Aorta (tissue), 5 donors: Measurements from ENCODE around the gene AKR7A2. TPM values are rescaled to one million over a fixed set of nuclear protein-coding genes. Genes with fewer than 3 reads are reported as not detected.
"Not testable (repeated sequence)": the region's sequence is repeated elsewhere in the genome, so short reads cannot be mapped to it uniquely, and the experiment has no call there.

ENCODE experiments used
- ATAC-seq: fragments of 200-7000 bp; cut with Tn5 transposase; one replicate; pipeline ENCODE4 v1.9.1; 2022; ENCODE audit warnings: moderate library complexity; ENCODE audit not compliant: low FRiP score
- DNase-seq, 2 donors: peaks; one replicate each; pipeline ENCODE4 v3.0.0-alpha.2; 2020
- H3K27ac ChIP-seq, 2 donors: one replicate each; pipeline ENCODE4 v1.5.1; 2013; ENCODE audit warnings: low read length in 2 of 2, mild to moderate bottlenecking in 2 of 2, moderate library complexity in 2 of 2, control low read depth in 1 of 2, inconsistent platforms in 1 of 2, low read depth in 1 of 2
- H3K27me3 ChIP-seq, 2 donors: one replicate each; pipeline ENCODE4 v1.6.1; 2013; ENCODE audit warnings: control low read depth in 1 of 2, low read length in 1 of 2, mild to moderate bottlenecking in 1 of 2, moderate library complexity in 1 of 2; ENCODE audit not compliant: insufficient read depth in 2 of 2, control insufficient read depth in 1 of 2
- H3K36me3 ChIP-seq, 2 donors: one replicate each; pipeline ENCODE4 v1.6.1; 2013; ENCODE audit warnings: control low read depth in 1 of 2, low read length in 1 of 2, mild to moderate bottlenecking in 1 of 2; ENCODE audit not compliant: insufficient read depth in 2 of 2, control insufficient read depth in 1 of 2
- H3K4me1 ChIP-seq, 2 donors: one replicate each; pipeline ENCODE4 v1.6.1; 2013; ENCODE audit warnings: low read length in 2 of 2, control low read depth in 1 of 2, mild to moderate bottlenecking in 1 of 2, moderate library complexity in 1 of 2; ENCODE audit not compliant: insufficient read depth in 2 of 2, control insufficient read depth in 1 of 2
- H3K4me3 ChIP-seq, 2 donors: one replicate each; pipeline ENCODE4 v1.5.1; 2013; ENCODE audit warnings: low read length in 2 of 2, control low read depth in 1 of 2, mild to moderate bottlenecking in 1 of 2
- H3K9me3 ChIP-seq: one replicate; pipeline ENCODE4 v1.6.1; 2013; ENCODE audit warnings: mild to moderate bottlenecking, low read length; ENCODE audit not compliant: control insufficient read depth
- WGBS, 2 donors: extraction: QIAGEN DNeasy Blood & Tissue Kit; methylation state at CpG; one replicate each; pipeline ENCODE4 v1.1.7; 2013; 5-methylcytosine and 5-hydroxymethylcytosine counted together
- intact Hi-C, 2 donors: fragments of 100-400 bp; cut with DNase I; formaldehyde crosslinking; loops; one replicate each; pipeline versions ENCODE4 v1.14.2 to v1.15.0; 2022
- polyA plus RNA-seq, 2 donors: library from polyadenylated mRNA; stranded (reverse); fragments of 200-250 nt; gene quantifications; one replicate each; pipeline ENCODE4 v1.2.3, GENCODE V29; 2013
- total RNA-seq, 2 donors: library from RNA; stranded (reverse); fragmentation: NEBNext Ultra II Directional; extraction: Animal tissue kit (Norgen Biotek cat#: 25700); gene quantifications; one replicate each; pipeline ENCODE4 v1.2.1, GENCODE V29; 2021
- donor health status: healthy with polysubstance abuse.
- donor health status: Bipolar disorder and iron deficiency.
- donor health status: DM: no; HTN: no; CAD: no.
- donor health status: DM: no; HTN: no; CAD: no.
- donor health status: DM: yes; HTN: yes; CAD: no.

The AKR7A2 gene
- total and polyA plus RNA-seq, 4 donors: 19.3 to 48.0 (median 33.1) TPM

GRCh38 chr1:19287436-19288185 lies 24.3 kb downstream of the AKR7A2 start:
- no peaks in the 10 kb centered on the region for H3K36me3 ChIP-seq
- intact Hi-C loops: no loop called here
- no peaks in the 10 kb centered on the region for H3K4me1 ChIP-seq
- H3K4me3 ChIP-seq: no peak overlapping the region
- ATAC-seq (no peak), DNase-seq (no peak)
- no peaks in the 10 kb centered on the region for H3K9me3 ChIP-seq
- no peak overlapping the region for H3K27ac ChIP-seq
- WGBS, 2 donors: 95% methylated on average over 13 of the region's 13 CpGs
- no peaks in the 10 kb centered on the region for H3K27me3 ChIP-seq

- H3K36me3 ChIP-seq, H3K4me3 ChIP-seq, DNase-seq, ATAC-seq, H3K27ac ChIP-seq, H3K9me3 ChIP-seq, intact Hi-C loops, H3K4me1 ChIP-seq, H3K27me3 ChIP-seq: not testable (repeated sequence)
- WGBS, 2 donors: 78 to 92% methylated on average over 3 of the region's 3 CpGs
Observed at GRCh38 chr1:19285807-19286206, 26.1 kb downstream of the AKR7A2 start.

- DNase-seq, H3K36me3 ChIP-seq, H3K9me3 ChIP-seq, ATAC-seq, H3K27me3 ChIP-seq, H3K27ac ChIP-seq, H3K4me1 ChIP-seq, intact Hi-C loops, H3K4me3 ChIP-seq: not testable (repeated sequence)
- WGBS, 2 donors: 93 to 96% methylated on average over 3 of the region's 3 CpGs
Observed at GRCh38 chr1:19285366-19285765, 26.6 kb downstream of the AKR7A2 start.

- 85 to 88% methylated on average over 8 of the region's 8 CpGs for WGBS, 2 donors
- Histone ChIP-seq H3K4me3 (no peak overlapping the region), H3K4me1 (no peaks in the 10 kb centered on the region), H3K9me3 (no peaks in the 10 kb centered on the region), H3K27me3 (no peaks in the 10 kb centered on the region), H3K27ac (no peak overlapping the region), H3K36me3 (no peaks in the 10 kb centered on the region)
- DNase-seq: no peak
- no peak for ATAC-seq
- intact Hi-C loops: no loop called here
Observed at GRCh38 chr1:19284881-19285280, 27.1 kb downstream of the AKR7A2 start.

GRCh38 chr1:19283891-19284290 lies 28.1 kb downstream of the AKR7A2 start:
- no peak for ATAC-seq
- H3K27ac ChIP-seq: no peak overlapping the region
- DNase-seq: no peak
- WGBS, 2 donors: 95% methylated on average over 9 of the region's 9 CpGs
- no peaks in the 10 kb centered on the region for H3K9me3 ChIP-seq
- H3K36me3 ChIP-seq: no peaks in the 10 kb centered on the region
- no peaks in the 10 kb centered on the region for H3K27me3 ChIP-seq
- intact Hi-C loops: no loop called here
- no peak overlapping the region for H3K4me3 ChIP-seq
- no peaks in the 10 kb centered on the region for H3K4me1 ChIP-seq

- no peak for DNase-seq
- Histone ChIP-seq H3K27ac (no peak overlapping the region), H3K27me3 (no peaks in the 10 kb centered on the region), H3K9me3 (peaks cover 4% of the 10 kb centered on the region), H3K4me3 (no peak overlapping the region), H3K36me3 (no peaks in the 10 kb centered on the region), H3K4me1 (no peaks in the 10 kb centered on the region)
- no peak for ATAC-seq
- 93 to 94% methylated on average over 5 of the region's 5 CpGs for WGBS, 2 donors
- intact Hi-C loops: no loop called here
Observed at GRCh38 chr1:19274636-19275035, 37.3 kb downstream of the AKR7A2 start.

GRCh38 chr1:19273844-19274531 lies 38.0 kb downstream of the AKR7A2 start:
- H3K27me3 ChIP-seq, DNase-seq, intact Hi-C loops, H3K9me3 ChIP-seq, H3K27ac ChIP-seq, H3K4me3 ChIP-seq, H3K36me3 ChIP-seq, H3K4me1 ChIP-seq: not testable (repeated sequence)
- WGBS, 2 donors: 8 to 14% methylated on average over 45 to 60 of the region's 66 CpGs
- ATAC-seq: peak; percentile 57

GRCh38 chr1:19273106-19273843 lies 38.7 kb downstream of the AKR7A2 start:
- 81 to 83% methylated on average over 22 of the region's 22 CpGs for WGBS, 2 donors
- peaks cover 4% of the 10 kb centered on the region for H3K9me3 ChIP-seq
- H3K27ac ChIP-seq: no peak overlapping the region
- no peak overlapping the region for H3K4me3 ChIP-seq
- ATAC-seq (no peak), DNase-seq (no peak)
- H3K4me1 ChIP-seq: no peaks in the 10 kb centered on the region
- H3K36me3 ChIP-seq: no peaks in the 10 kb centered on the region
- intact Hi-C loops: no loop called here
- no peaks in the 10 kb centered on the region for H3K27me3 ChIP-seq
